ENCODE measurements around the gene LAMA2.

GRCh38 chr6:129398764-129399163, 515.8 kb downstream of the LAMA2 start:
- TF ChIP-seq POLR2A (IDR thresholded peaks at IDR 0.05; ENCODE audit: low read length): no peak
- no peak for TF ChIP-seq GATA1 (IDR thresholded peaks at IDR 0.05; ENCODE audit: low read depth, low read length)

Measured in erythroblast (primary cell).